DND-41 (cell line): ENCODE measurements around the gene GAL.

ENCODE experiments used
- EZH2 ChIP-seq: IDR thresholded peaks from 3 replicates; pipeline ENCODE4 v1.6.1; 2012; ENCODE audit warnings: borderline replicate concordance, low read depth, mild to moderate bottlenecking, moderate library complexity, low read length, inconsistent platforms; ENCODE audit not compliant: severe bottlenecking
- TF ChIP-seq, protein P1 (sequence below): IDR thresholded peaks from 2 replicates; pipeline ENCODE4 v1.5.1; 2012; ENCODE audit warnings: borderline replicate concordance, low read length, moderate library complexity, mild to moderate bottlenecking; ENCODE audit not compliant: poor library complexity, severe bottlenecking; ENCODE audit errors: extremely low read depth

DNA sequence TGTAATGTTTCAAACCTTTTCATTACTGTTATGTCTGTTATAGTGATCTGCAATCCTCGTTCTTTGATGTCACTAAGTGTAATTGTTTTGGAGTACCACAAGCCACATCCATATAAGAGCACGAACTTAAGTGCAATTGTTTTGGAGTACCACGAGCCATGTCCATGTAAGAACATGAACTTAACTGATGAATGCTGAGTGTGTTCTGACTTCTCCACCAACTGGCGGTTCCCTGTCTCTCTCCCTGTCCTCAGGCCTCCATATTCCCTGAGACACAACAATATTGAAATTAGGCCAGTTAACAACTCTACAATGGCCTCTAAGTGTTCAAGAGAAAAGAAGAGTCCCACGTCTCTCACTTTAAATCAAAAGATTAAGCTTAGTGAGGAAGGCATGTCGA, 43.4 kb downstream of the GAL start:
- TF ChIP-seq, protein P1, sequence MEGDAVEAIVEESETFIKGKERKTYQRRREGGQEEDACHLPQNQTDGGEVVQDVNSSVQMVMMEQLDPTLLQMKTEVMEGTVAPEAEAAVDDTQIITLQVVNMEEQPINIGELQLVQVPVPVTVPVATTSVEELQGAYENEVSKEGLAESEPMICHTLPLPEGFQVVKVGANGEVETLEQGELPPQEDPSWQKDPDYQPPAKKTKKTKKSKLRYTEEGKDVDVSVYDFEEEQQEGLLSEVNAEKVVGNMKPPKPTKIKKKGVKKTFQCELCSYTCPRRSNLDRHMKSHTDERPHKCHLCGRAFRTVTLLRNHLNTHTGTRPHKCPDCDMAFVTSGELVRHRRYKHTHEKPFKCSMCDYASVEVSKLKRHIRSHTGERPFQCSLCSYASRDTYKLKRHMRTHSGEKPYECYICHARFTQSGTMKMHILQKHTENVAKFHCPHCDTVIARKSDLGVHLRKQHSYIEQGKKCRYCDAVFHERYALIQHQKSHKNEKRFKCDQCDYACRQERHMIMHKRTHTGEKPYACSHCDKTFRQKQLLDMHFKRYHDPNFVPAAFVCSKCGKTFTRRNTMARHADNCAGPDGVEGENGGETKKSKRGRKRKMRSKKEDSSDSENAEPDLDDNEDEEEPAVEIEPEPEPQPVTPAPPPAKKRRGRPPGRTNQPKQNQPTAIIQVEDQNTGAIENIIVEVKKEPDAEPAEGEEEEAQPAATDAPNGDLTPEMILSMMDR = no peak
- TF ChIP-seq EZH2 = no peak
